ENCODE results near the gene HYAL1. TPM values are rescaled to one million over a fixed set of nuclear protein-coding genes. Genes with fewer than 3 reads are reported as not detected.
"Not testable (repeated sequence)": the region's sequence is repeated elsewhere in the genome, so short reads cannot be mapped to it uniquely, and the experiment has no call there.

HYAL1 gene
- total RNA-seq, 1 donor from 2014 or later = 3.0 TPM

DNA sequence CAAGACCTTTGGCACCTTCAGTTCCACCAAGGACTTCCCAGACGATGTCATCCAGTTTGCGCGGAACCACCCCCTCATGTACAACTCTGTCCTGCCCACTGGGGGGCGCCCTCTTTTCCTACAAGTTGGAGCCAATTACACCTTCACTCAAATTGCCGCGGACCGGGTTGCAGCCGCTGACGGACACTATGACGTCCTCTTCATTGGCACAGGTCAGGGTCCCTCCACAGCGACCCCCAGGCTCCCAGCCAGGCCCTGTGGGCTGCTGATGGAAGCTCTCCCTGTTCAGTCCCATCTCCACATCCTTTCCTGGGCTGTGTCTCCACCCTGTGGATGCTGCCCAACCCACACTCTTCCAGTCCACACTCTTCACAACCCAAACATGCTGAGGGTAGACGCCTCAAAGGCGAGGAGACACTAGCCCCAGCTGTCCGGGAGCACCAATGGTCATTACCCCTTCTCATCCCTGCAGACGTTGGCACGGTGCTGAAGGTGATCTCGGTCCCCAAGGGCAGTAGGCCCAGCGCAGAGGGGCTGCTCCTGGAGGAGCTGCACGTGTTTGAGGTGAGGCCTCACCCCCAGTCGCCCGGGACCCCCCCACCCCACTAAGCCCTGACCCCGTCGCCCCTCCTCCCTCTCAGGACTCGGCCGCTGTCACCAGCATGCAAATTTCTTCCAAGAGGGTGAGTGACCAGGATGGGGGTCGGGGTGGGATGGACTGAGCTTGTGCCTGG is 28.8 kb downstream of the HYAL1 start:
- H3K36me3 Mint-ChIP-seq = no peaks in the 10 kb centered on the region
- no peaks in the 10 kb centered on the region for H4K20me1 ChIP-seq (ENCODE audit: low read depth)
- no peaks in the 10 kb centered on the region for H3K36me3 ChIP-seq
- H3K27me3 ChIP-seq = peaks cover 59% of the 10 kb centered on the region
- H3K4me3 Mint-ChIP-seq = peak overlapping the region; percentile 73
- H2AFZ ChIP-seq (replicated peaks) = no peak overlapping the region
- H3K27ac Mint-ChIP-seq = peak overlapping the region; percentile 87
- H3F3A ChIP-seq (ENCODE audit: low read depth) = peaks cover 7% of the 10 kb centered on the region
- H3K79me2 ChIP-seq (ENCODE audit: low read depth) = no peaks in the 10 kb centered on the region
- H3K4me2 ChIP-seq = peak overlapping the region; percentile 88
- TF ChIP-seq EZH2 (IDR thresholded peaks at IDR 0.05) = no peak
- TF ChIP-seq CTCF (IDR thresholded peaks at IDR 0.05) = peak; percentile 95
- peak; percentile 68 for TF ChIP-seq EZH2phosphoT487 (IDR thresholded peaks at IDR 0.05)
- peaks cover 18% of the 10 kb centered on the region for H3K27me3 Mint-ChIP-seq (ENCODE audit: insufficient read depth, low read depth)
- DNase-seq (ENCODE audit: low spot score) = peak; percentile 86
- H3K9ac ChIP-seq = no peak overlapping the region
- no peaks in the 10 kb centered on the region for H3K9me3 ChIP-seq (ENCODE audit: low read depth)
- H3K27ac ChIP-seq = no peak overlapping the region
- peak overlapping the region; percentile 48 for H3K4me3 ChIP-seq
- H3K4me1 ChIP-seq = peaks cover 11% of the 10 kb centered on the region
- H3K9me3 Mint-ChIP-seq = no peaks in the 10 kb centered on the region
- peaks cover 39% of the 10 kb centered on the region for H3K4me1 Mint-ChIP-seq

DNA sequence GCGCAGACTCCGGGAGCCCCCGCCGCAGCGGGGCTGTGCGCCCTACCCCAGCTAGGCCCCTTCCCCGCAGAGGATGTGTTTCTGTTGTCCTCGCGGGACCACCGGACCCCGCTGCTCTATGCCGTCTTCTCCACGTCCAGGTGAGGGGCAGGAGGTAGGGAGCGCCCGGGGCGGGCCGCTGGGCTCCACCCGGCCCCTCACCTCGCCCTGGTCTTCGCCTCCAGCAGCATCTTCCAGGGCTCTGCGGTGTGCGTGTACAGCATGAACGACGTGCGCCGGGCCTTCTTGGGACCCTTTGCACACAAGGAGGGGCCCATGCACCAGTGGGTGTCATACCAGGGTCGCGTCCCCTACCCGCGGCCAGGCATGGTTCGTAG is 29.7 kb downstream of the HYAL1 start:
- Histone ChIP-seq H2AFZ (replicated peaks) (no peak overlapping the region), H3K4me1 (peaks cover 20% of the 10 kb centered on the region), H4K20me1 (ENCODE audit: low read depth) (no peaks in the 10 kb centered on the region), H3F3A (ENCODE audit: low read depth) (peaks cover 8% of the 10 kb centered on the region), H3K9me3 (ENCODE audit: low read depth) (no peaks in the 10 kb centered on the region), H3K79me2 (ENCODE audit: low read depth) (no peaks in the 10 kb centered on the region), H3K9ac (no peak overlapping the region), H3K36me3 (no peaks in the 10 kb centered on the region), H3K4me2 (no peak overlapping the region), H3K27me3 (peaks cover 59% of the 10 kb centered on the region), H3K27ac (no peak overlapping the region), H3K4me3 (no peak overlapping the region)
- H3K4me1 Mint-ChIP-seq = peaks cover 44% of the 10 kb centered on the region
- TF ChIP-seq EZH2 (IDR thresholded peaks at IDR 0.05) (no peak), CTCF (IDR thresholded peaks at IDR 0.05) (no peak), EZH2phosphoT487 (IDR thresholded peaks at IDR 0.05) (no peak)
- no peak overlapping the region for H3K27ac Mint-ChIP-seq
- H3K27me3 Mint-ChIP-seq (ENCODE audit: insufficient read depth, low read depth) = peaks cover 20% of the 10 kb centered on the region
- H3K36me3 Mint-ChIP-seq = no peaks in the 10 kb centered on the region
- no peaks in the 10 kb centered on the region for H3K9me3 Mint-ChIP-seq
- H3K4me3 Mint-ChIP-seq = no peak overlapping the region
- no peak for DNase-seq (ENCODE audit: low spot score)

- Histone ChIP-seq H3K4me3 (peak overlapping the region; percentile 31), H3K79me2 (ENCODE audit: low read depth) (no peaks in the 10 kb centered on the region), H2AFZ (replicated peaks) (peak overlapping the region; percentile 48), H3K36me3 (no peaks in the 10 kb centered on the region), H3K27ac (no peak overlapping the region), H4K20me1 (ENCODE audit: low read depth) (no peaks in the 10 kb centered on the region), H3F3A (ENCODE audit: low read depth) (peaks cover 13% of the 10 kb centered on the region), H3K4me2 (peak overlapping the region; percentile 66), H3K9ac (no peak overlapping the region), H3K27me3 (peaks cover 54% of the 10 kb centered on the region), H3K4me1 (peaks cover 25% of the 10 kb centered on the region), H3K9me3 (ENCODE audit: low read depth) (no peaks in the 10 kb centered on the region)
- no peak for TF ChIP-seq EZH2 (IDR thresholded peaks at IDR 0.05)
- peak; percentile 54 for TF ChIP-seq EZH2phosphoT487 (IDR thresholded peaks at IDR 0.05)
- TF ChIP-seq CTCF (IDR thresholded peaks at IDR 0.05) = peak; percentile 96
- Mint-ChIP-seq H3K36me3 (no peaks in the 10 kb centered on the region), H3K9me3 (no peaks in the 10 kb centered on the region), H3K27me3 (ENCODE audit: insufficient read depth, low read depth) (peaks cover 20% of the 10 kb centered on the region), H3K4me3 (peak overlapping the region; percentile 79), H3K4me1 (peaks cover 50% of the 10 kb centered on the region), H3K27ac (peak overlapping the region; percentile 76)
- DNase-seq (ENCODE audit: low spot score) = peak; percentile 89
Measured at GRCh38 chr3:50272911-50273688, 30.3 kb downstream of the HYAL1 start.

DNA sequence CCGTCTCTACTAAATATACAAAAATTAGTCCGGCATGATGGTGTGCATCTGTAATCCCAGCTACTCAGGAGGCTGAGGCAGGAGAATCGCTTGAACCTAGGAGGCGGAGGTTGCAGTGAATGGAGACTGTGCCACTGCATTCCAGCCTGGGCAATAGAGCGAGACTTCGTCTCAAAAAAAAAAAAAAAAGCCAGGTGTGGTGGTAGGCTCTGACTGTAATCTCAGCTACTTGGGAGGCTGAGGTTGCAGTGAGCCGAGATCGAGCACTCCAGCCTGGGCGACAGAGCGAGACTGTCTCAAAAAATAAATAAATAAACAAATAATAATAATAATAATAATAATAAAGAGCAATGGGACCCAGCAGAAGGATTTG is 30.9 kb downstream of the HYAL1 start:
- H3K4me1 ChIP-seq = peaks cover 31% of the 10 kb centered on the region
- H3K27me3 Mint-ChIP-seq (ENCODE audit: insufficient read depth, low read depth) = peaks cover 18% of the 10 kb centered on the region
- peaks cover 54% of the 10 kb centered on the region for H3K4me1 Mint-ChIP-seq
- H4K20me1 ChIP-seq (ENCODE audit: low read depth); DNase-seq (ENCODE audit: low spot score); H3K9me3 ChIP-seq (ENCODE audit: low read depth); H3K9me3 Mint-ChIP-seq; H3K4me3 Mint-ChIP-seq; H3K79me2 ChIP-seq (ENCODE audit: low read depth); H3K4me2 ChIP-seq; H3K4me3 ChIP-seq; H3K9ac ChIP-seq; H3K27ac Mint-ChIP-seq; H3K36me3 ChIP-seq; H3K27ac ChIP-seq; H3K36me3 Mint-ChIP-seq; H2AFZ ChIP-seq (replicated peaks): not testable (repeated sequence)
- H3K27me3 ChIP-seq = peaks cover 48% of the 10 kb centered on the region
- peaks cover 14% of the 10 kb centered on the region for H3F3A ChIP-seq (ENCODE audit: low read depth)
